GM12878 (cell line): ENCODE data around the gene MYO1D.
A peak's percentile ranks its signal among the peaks of the same experiment; 100 is the strongest.

Experiments used
- ATF3 ChIP-seq: IDR thresholded peaks from 2 replicates; pipeline ENCODE4 v1.6.1; 2011; ENCODE audit warnings: low read depth, mild to moderate bottlenecking, low read length, moderate library complexity, borderline replicate concordance; ENCODE audit errors: extremely low read depth
- BHLHE40 ChIP-seq, 2 experiments: fragments of 450-650 bp in 1 of 2; IDR thresholded peaks; 2 replicates each; pipeline ENCODE4 v1.6.1; 2011 to 2017; ENCODE audit warnings: low read depth in 2 of 2, borderline replicate concordance in 1 of 2, improper control_type of control experiment in 1 of 2, low read length in 1 of 2, mild to moderate bottlenecking in 1 of 2
- CBFB ChIP-seq: IDR thresholded peaks from 2 replicates; pipeline ENCODE4 v1.6.1; 2016; ENCODE audit warnings: antibody characterized with exemption, low read depth
- CBX3 ChIP-seq: fragments of 200-600 bp; sonication (generic); IDR thresholded peaks from 2 replicates; pipeline ENCODE4 v1.6.1; 2016; ENCODE audit warnings: low read depth, borderline replicate concordance
- NFIC ChIP-seq: IDR thresholded peaks from 2 replicates; pipeline ENCODE4 v1.6.1; 2012; ENCODE audit warnings: low read depth, mild to moderate bottlenecking, inconsistent platforms, low read length, moderate library complexity
- NR2C2 ChIP-seq: IDR thresholded peaks from 2 replicates; pipeline ENCODE4 v1.6.1; 2011; ENCODE audit warnings: borderline replicate concordance, low read depth; ENCODE audit not compliant: control insufficient read depth, insufficient read length
- POLR2A ChIP-seq: IDR thresholded peaks from 2 replicates; pipeline ENCODE4 v1.6.1; 2011; ENCODE audit warnings: low read depth, mild to moderate bottlenecking, low read length
- POLR2AphosphoS5 ChIP-seq: IDR thresholded peaks from 2 replicates; pipeline ENCODE4 v1.6.1; 2011; ENCODE audit warnings: mild to moderate bottlenecking, low read length, inconsistent platforms
- SP1 ChIP-seq: IDR thresholded peaks from one replicate; pipeline ENCODE4 v1.6.1; 2011; ENCODE audit warnings: low read depth, low read length
- SUPT20H ChIP-seq: IDR thresholded peaks from 2 replicates; pipeline ENCODE4 v1.6.1; 2011; ENCODE audit warnings: low read depth, mild to moderate bottlenecking, low read length, moderate library complexity, borderline replicate concordance; ENCODE audit not compliant: control insufficient read depth
- TF ChIP-seq, protein P1 (sequence below): IDR thresholded peaks from 2 replicates; pipeline ENCODE4 v1.6.1; 2011; ENCODE audit warnings: mild to moderate bottlenecking, low read depth, low read length, moderate library complexity; ENCODE audit not compliant: insufficient replicate concordance
- TF ChIP-seq, protein P2 (sequence below), 3 experiments: IDR thresholded peaks in 2 of 3; conservative IDR thresholded peaks in 1 of 3; 2 replicates each; pipeline ENCODE4 v1.5.1; 2011; ENCODE audit warnings: low read depth in 3 of 3, low read length in 3 of 3, mild to moderate bottlenecking in 3 of 3, control low read depth in 2 of 3, moderate library complexity in 2 of 3, inconsistent platforms in 1 of 3, mixed read lengths in 1 of 3; ENCODE audit not compliant: control insufficient read depth in 2 of 3, insufficient read depth in 1 of 3; ENCODE audit errors: extremely low read depth in 1 of 3
- TF ChIP-seq, protein P3 (sequence below): fragments of 450-650 bp; IDR thresholded peaks from 2 replicates; pipeline ENCODE4 v1.6.1; 2017; ENCODE audit warnings: mild to moderate bottlenecking, moderate library complexity

DNA sequence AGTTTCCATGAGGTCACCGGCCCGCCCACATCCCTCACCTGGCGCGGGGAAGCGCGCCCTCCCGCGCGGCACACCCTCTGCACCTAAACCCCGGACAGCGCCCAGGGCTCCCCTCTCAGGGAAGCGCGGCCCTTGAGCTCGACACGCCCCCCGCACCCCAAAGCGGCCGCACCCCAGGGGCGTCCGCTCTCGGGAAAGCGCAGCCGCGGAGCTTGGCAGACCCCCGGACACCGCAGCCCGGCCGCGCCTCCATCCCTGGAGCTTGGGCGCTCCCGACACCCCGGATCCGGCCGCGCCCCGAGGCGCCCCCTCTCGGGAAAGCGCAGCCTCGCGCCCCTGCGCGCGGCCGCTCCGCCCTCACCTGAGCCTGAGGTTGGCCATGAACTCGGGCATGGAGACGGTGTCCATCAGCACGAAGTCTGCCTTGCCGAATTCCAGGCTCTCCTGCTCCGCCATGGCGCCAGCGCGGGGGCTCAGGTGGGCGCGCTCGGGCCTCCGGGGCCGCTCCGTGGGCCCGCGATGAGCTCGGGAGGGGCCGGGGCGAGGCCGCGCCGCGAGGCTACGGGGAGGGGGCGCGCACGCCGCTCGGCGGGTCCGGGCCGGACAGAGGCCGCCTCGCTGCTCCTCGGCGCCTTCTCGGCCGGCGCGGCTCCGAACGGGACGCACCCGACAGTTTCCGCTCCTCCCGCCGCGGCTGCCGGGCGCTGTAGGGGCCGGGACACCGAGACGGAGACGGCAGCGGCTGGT lies at the start of gene MYO1D:
- peak; percentile 71 for TF ChIP-seq POLR2A
- TF ChIP-seq, protein P1, sequence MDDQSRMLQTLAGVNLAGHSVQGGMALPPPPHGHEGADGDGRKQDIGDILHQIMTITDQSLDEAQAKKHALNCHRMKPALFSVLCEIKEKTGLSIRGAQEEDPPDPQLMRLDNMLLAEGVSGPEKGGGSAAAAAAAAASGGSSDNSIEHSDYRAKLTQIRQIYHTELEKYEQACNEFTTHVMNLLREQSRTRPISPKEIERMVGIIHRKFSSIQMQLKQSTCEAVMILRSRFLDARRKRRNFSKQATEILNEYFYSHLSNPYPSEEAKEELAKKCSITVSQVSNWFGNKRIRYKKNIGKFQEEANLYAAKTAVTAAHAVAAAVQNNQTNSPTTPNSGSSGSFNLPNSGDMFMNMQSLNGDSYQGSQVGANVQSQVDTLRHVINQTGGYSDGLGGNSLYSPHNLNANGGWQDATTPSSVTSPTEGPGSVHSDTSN: no peak
- no peak for TF ChIP-seq POLR2AphosphoS5
- no peak for TF ChIP-seq CBX3
- TF ChIP-seq NR2C2: no peak
- TF ChIP-seq, protein P2, sequence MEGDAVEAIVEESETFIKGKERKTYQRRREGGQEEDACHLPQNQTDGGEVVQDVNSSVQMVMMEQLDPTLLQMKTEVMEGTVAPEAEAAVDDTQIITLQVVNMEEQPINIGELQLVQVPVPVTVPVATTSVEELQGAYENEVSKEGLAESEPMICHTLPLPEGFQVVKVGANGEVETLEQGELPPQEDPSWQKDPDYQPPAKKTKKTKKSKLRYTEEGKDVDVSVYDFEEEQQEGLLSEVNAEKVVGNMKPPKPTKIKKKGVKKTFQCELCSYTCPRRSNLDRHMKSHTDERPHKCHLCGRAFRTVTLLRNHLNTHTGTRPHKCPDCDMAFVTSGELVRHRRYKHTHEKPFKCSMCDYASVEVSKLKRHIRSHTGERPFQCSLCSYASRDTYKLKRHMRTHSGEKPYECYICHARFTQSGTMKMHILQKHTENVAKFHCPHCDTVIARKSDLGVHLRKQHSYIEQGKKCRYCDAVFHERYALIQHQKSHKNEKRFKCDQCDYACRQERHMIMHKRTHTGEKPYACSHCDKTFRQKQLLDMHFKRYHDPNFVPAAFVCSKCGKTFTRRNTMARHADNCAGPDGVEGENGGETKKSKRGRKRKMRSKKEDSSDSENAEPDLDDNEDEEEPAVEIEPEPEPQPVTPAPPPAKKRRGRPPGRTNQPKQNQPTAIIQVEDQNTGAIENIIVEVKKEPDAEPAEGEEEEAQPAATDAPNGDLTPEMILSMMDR (IDR thresholded peaks at IDR 0.05 in 2 of 3, conservative IDR thresholded peaks at IDR 0.05 in 1 of 3; ENCODE audit: control insufficient read depth in 2 of 3, extremely low read depth in 1 of 3, insufficient read depth in 1 of 3, low read depth in 3 of 3, low read length in 3 of 3): peak; percentile 53 to 61 (median 56); a peak in 5 of 6 replicates
- no peak for TF ChIP-seq ATF3
- peak in 1 of 2 experiments; percentile 31; a peak in 1 of 4 replicates for TF ChIP-seq BHLHE40 (IDR thresholded peaks at IDR 0.05; ENCODE audit: borderline replicate concordance in 1 of 2, low read depth in 2 of 2, low read length in 1 of 2)
- TF ChIP-seq NFIC: peak; percentile 27; the same call in 1 of the 2 replicates
- TF ChIP-seq, protein P3, sequence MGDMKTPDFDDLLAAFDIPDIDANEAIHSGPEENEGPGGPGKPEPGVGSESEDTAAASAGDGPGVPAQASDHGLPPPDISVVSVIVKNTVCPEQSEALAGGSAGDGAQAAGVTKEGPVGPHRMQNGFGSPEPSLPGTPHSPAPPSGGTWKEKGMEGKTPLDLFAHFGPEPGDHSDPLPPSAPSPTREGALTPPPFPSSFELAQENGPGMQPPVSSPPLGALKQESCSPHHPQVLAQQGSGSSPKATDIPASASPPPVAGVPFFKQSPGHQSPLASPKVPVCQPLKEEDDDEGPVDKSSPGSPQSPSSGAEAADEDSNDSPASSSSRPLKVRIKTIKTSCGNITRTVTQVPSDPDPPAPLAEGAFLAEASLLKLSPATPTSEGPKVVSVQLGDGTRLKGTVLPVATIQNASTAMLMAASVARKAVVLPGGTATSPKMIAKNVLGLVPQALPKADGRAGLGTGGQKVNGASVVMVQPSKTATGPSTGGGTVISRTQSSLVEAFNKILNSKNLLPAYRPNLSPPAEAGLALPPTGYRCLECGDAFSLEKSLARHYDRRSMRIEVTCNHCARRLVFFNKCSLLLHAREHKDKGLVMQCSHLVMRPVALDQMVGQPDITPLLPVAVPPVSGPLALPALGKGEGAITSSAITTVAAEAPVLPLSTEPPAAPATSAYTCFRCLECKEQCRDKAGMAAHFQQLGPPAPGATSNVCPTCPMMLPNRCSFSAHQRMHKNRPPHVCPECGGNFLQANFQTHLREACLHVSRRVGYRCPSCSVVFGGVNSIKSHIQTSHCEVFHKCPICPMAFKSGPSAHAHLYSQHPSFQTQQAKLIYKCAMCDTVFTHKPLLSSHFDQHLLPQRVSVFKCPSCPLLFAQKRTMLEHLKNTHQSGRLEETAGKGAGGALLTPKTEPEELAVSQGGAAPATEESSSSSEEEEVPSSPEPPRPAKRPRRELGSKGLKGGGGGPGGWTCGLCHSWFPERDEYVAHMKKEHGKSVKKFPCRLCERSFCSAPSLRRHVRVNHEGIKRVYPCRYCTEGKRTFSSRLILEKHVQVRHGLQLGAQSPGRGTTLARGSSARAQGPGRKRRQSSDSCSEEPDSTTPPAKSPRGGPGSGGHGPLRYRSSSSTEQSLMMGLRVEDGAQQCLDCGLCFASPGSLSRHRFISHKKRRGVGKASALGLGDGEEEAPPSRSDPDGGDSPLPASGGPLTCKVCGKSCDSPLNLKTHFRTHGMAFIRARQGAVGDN: 0 out of 2 replicates have a peak, but pooled peaks have one; percentile 5
- no peak for TF ChIP-seq SP1
- TF ChIP-seq SUPT20H: no peak
- no peak for TF ChIP-seq CBFB
